ENCODE data around the gene CD14.
"Not testable (repeated sequence)": the region's sequence is repeated elsewhere in the genome, so short reads cannot be mapped to it uniquely, and the experiment has no call there.

CD14 gene

GRCh38 chr5:140633021-140633471, at the start of gene CD14:
Gene CD14 (minus strand): TSS chr5:140633175. CDS start chr5:140633071, 104 bp downstream.
- DNase-seq (ENCODE audit: low read depth): no peak

DNA sequence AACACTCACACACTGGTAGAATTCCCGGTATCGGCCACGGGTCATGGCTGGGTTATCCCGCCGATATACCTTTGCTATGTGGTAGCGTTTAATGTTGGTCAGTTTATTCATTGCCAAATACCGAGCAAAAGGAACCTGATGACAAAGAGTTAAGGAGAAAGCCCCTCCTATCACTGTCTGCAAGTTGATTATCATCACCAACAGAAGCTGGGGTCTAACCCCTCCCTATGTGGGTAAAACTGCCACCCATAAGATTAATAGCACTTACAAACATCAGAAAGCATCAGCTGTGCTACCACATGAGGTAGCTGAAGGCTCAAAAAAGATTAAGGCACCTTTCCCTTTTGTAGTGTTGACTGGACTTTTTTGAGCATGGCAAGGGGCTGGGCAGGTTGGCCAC, 46.0 kb upstream of the CD14 start:
- DNase-seq (ENCODE audit: low read depth): no peak

- DNase-seq (ENCODE audit: low read depth): no peak
These were observed 45.0 kb upstream of the CD14 start for GRCh38 chr5:140677947-140678346.

DNA sequence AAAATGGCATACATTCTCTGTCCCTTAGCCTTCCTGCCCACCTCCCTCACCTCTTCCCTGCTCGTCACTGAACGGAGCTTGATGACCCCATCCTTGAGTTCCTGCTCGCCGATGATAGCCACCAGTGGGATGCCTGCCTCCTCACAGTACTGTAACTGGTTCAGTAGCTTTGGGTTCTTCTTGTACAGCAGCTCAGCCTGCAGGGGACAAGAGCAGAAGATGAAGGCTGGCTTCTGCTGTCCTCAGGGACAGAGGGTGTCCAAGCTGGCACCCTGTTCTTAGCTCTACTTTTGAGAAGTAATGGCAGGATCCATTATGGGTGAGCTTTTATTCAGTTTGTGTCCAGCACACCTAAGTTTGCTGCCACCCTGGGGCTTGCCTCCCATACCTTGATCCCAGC, 41.7 kb upstream of the CD14 start:
- DNase-seq (ENCODE audit: low read depth): no peak

DNA sequence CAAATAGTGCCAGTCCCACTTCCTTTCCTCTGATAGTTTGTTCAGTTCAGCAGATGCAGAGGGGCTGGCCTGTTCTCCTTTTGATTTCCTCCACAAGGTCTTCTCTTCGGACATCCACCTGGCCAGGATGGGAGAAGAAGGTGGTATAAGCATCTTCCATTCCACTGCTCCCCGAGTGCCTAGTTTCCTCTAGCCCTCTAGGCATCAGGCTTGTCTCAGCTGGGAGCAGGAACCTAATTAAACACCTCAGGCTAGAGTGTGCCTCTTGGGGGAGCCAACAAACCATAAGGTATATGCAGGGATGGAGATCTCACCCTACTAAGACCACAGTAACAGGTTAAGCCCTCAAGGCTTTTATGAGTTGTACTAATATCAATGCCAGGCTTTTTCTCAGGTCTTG, 41.2 kb upstream of the CD14 start:
- DNase-seq (ENCODE audit: low read depth): no peak

GRCh38 chr5:140673187-140673976, 40.4 kb upstream of the CD14 start, which contains the start of gene DND1:
Gene DND1 (minus strand): TSS chr5:140673576. CDS start chr5:140673542, 34 bp downstream.
- DNase-seq (ENCODE audit: low read depth): no peak

DNA sequence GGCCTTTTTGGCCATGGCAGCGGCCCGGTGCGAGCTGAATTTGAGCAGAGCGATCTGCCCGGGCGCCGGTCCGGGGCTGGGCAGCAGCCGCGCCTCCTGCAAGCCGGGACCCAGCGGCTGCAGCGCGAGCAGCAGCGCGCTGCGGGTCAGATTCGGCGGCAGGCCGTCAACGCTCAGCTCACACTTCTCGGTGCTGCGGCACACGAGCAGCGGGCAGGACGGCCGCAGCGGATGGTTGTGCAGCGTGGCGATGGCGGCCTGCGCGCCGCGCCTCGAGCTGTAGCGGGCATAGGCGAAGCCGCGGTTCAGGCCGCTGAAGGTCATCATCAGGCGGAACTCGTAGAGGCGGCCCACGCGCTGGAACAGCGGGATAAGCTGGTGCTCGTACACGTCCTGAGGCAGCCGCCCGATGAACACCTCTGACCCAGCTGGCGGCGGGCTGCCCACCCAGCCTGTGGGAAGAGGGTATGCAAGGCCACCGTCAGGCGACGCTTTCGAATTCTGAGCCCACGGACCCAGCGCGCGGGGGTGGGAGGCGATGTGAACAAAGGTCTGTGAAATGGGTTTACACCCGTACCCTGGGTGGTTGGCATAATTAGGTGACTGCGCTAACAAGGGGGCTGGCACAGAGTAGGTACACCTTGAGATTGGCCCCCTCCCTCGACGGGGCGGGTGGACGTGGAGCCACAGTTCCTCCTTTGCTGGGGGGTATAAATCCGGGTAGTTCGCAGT, 39.6 kb upstream of the CD14 start:
- DNase-seq (ENCODE audit: low read depth): no peak

- DNase-seq (ENCODE audit: low read depth): no peak
These were observed 38.6 kb upstream of the CD14 start for GRCh38 chr5:140671472-140672125.

- DNase-seq (ENCODE audit: low read depth): not testable (repeated sequence)
These were observed 38.1 kb upstream of the CD14 start for GRCh38 chr5:140671035-140671434.

DNA sequence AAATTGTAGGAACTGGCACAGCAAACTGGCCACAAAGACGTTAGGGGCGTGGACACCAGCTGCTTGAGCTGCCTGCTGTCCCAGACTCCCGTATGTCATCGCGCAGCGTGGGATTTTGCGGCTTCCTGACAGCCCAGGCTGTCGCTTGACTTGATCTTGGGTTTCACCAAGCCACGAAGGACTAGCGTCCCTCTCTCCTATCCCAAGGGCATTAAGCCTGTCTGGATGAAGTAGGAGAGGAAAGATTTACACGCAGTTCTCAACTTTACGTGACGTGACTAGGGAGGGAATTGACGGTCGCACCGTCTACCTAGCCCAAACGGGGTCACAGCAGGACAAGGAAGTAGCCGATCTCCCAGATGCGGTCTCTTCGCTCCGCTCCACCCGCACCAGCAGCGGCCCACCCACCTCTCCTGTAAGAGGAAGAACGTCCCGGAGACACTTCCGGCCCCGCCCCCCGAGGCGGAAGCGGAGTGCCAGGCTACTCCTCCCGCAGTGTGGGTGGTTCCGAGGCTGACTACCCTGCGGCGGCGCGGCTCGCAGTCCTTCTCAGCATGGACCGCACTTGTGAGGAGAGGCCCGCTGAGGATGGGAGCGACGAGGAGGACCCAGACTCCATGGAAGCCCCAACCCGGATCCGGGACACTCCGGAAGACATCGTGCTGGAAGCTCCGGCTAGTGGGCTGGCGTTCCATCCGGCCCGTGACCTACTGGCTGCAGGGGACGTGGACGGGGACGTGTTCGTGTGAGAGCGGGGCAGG, 31.6 kb upstream of the CD14 start, which contains the start of gene WDR55:
WDR55 (plus strand) TSS at position 546 of the 761 bp plus-strand sequence; CDS start at position 555, 9 bp downstream.
- DNase-seq (ENCODE audit: low read depth): peak; percentile 95

GRCh38 chr5:140664030-140664358, 31.0 kb upstream of the CD14 start:
- no peak for DNase-seq (ENCODE audit: low read depth)

DNA sequence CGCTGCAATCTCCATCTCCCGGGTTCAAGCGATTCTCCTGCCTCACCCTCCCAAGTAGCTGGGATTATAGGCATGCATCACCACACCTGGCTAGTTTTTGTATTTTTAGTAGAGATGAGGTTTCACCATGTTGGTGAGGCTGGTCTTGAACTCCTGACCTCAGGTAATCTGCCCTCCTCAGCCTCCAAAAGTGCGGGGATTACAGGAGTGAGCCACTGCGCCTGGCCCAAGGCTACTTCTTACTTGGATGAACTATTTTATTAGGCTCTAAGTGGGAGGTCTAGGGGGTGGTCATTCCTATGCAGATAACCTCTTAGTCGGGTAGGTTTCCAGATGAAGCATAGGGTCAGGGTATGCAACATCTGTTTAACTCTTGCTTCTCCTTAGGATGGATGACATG, 27.4 kb upstream of the CD14 start:
- DNase-seq (ENCODE audit: low read depth): not testable (repeated sequence)

DNA sequence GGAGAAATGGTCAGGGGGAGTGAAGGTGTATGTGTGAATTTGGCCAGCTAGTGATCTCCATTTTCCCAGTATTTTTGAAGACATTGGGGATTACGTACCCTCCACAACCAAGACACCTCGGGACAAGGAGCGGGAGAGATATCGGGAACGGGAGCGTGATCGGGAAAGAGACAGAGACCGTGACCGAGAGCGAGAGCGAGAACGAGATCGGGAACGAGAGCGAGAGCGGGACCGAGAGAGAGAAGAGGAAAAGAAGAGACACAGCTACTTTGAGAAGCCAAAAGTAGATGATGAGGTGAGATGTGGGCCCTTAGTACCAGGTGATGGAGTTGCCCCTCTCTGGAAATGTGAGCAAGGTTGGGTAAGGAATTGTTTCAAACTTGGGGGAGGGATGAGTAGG, 25.9 kb upstream of the CD14 start:
- DNase-seq (ENCODE audit: low read depth): no peak

- DNase-seq (ENCODE audit: low read depth): no peak
These were observed 14.1 kb upstream of the CD14 start for GRCh38 chr5:140647042-140647419.

DNA sequence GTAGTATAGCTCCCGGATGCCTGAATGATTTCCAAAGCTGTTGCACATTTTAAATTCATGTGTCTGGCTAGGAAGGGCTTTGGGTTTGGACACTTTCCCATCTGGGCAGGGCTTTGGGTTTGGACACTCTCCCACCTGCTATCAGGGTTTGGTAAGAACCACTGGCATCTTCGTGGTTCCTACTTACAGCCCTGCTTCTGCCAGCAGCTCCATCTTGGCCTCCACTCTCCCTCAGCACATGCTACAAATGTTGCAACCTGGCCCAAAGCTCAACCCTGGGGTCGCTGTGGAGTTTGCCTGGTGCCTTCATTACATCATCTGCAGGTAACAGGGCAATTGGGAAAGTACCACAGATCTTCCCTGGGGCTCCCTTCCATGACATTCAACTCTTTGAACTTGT, 9.7 kb upstream of the CD14 start:
- no peak for DNase-seq (ENCODE audit: low read depth)

GRCh38 chr5:140641716-140642115, 8.7 kb upstream of the CD14 start:
- DNase-seq (ENCODE audit: low read depth): no peak

- peak; percentile 96 for DNase-seq (ENCODE audit: low read depth)
These were observed 6.4 kb upstream of the CD14 start, which contains the start of gene TMCO6 for GRCh38 chr5:140639148-140639981. Gene TMCO6 (plus strand): TSS chr5:140639451. CDS start chr5:140639528, 77 bp downstream.

DNA sequence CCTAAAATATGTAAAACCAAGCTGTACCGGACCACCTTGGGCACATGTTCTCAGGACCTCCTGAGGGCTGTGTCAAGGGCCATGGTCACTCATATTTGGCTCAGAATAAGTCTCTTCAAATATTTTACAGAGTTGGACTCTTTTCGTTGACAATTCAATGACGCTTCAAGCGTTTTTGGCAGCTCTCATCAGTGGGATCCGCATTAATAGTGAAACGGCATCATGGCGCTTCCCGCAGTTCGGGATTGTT, 5.8 kb upstream of the CD14 start:
- not testable (repeated sequence) for DNase-seq (ENCODE audit: low read depth)

DNA sequence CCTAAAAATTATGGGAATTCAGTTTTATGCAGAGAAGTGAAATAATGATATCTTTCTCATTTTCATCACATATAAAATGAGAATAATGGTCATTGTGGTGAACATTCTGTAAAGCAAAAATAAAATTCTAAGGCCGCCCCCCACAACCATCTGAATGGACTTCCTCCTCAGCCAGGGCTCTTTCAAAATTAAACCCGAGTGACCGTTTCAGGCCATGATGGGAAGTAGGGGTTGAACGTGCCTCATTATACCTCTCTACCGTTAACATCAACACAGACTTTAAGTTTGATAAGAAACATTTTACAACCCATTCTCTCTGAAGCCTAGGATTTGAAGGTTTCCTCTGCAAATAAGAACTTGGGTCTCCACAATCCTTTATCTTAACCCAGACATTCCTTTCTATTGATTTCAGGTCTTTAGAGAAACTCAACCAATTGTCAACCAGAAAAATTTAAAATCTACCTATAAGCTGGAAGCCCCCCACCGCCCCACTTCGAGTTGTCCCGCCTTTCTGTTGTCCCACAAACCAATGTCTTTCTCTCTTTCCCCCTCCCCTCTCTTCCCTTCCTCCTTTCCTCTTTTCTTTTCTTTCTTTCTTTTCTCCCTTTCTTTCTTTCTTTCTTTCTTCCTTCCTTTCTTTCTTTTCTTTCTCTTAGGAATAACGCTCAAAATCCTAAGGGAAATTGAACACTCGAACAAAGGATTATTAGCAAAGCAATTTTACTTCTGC, 4.6 kb upstream of the CD14 start:
- no peak for DNase-seq (ENCODE audit: low read depth)
